T1000 (cell line): ENCODE measurements around the gene UNK.
"Not testable (repeated sequence)": the region's sequence is repeated elsewhere in the genome, so short reads cannot be mapped to it uniquely, and the experiment has no call there.

Experiments
- DNase-seq: peaks from one replicate; lab custom pipeline; 2025; ENCODE audit warnings: mixed read lengths; lab: John Stamatoyannopoulos, UW

UNK gene

GRCh38 chr17:75849279-75849646 lies 64.7 kb downstream of the UNK start:
- no peak for DNase-seq

DNA sequence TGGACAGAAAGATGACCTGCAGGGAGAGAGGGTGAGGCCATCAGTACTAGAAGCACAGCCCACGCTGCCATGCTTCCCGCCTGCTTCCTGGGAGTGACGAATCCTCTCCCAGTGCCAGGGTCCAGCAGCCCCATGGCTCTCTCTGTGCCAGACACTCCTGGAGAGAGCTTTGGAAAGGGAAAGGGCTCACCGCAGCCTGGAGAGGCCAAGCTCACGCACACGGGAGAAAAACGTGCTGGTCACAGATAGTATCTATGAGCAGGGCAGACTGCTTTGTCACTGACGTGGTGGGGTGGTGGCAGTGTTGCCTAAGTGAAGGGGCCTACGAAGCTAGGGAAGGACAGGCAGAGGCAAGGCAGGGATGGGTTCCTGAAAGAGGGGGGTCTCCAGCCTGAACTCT lies 65.1 kb downstream of the UNK start:
- no peak for DNase-seq

DNA sequence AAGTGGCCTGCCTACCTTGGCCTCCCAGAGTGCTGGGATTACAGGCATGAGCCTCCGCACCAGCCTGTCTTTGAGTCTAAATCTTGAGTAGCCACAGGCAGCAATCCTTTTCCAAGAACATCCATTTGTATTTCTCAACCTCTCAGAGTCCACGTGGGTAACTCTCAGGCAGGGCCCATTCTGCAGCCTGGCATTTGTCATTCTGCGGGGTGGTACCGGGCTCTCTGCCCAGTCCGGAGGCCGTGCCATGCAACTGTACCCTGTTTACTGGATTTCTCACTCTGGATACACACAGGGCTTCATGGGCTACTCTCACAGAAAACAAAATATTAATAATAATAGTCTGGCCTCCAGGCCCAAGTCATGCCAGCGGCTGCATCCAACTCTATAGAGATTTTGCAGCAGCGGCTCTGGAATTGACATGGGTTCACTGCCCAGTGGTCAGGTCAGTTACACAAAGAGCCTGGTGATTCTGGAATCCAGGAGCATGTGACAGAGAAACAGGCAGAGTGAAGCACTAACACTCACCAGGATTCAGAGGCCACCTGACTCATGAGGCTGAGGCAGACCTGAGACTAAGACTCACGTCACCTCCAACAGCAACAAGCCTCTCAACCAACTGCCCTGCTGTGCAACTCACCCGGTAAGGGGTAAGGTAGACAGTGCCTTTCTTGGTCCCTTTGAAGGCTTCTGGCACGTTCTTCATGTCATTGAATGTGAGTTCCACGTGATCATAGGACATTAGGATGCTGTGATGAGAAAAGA lies 66.5 kb downstream of the UNK start:
- DNase-seq: no peak

DNA sequence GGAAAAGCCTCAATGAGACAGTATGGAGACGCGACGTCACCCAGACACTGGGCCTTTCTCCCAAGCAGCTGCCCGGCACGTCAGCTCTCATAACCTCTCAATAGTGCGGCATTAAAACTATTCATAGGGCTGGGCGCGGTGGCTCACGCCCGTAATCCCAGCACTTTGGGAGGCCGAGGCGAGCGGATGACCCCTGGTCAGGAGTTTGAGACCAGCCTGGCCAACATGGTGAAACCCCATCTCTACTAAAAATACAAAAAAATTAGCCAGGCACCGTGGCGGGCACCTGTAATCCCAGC lies 67.0 kb downstream of the UNK start:
- not testable (repeated sequence) for DNase-seq

DNA sequence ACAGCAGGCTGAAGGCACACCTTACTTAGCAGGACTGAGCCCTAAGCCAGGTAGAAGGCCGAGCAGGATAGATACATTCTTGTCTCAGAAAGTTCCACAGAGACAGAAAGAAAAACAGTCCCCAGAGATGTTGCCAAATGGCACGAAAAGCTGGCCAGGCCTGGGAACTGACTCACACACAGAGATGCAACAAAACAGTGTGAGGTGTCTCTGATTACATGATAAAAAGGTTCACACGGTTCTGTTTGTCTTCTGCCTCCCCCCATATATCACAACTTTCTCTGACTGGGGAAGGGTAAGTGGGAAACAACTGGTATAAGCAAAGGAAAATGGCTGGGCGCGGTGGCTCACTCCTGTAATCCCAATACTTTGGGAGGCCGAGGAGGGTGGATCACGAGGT lies 68.8 kb downstream of the UNK start:
- DNase-seq: no peak

- DNase-seq: no peak
These were observed 69.6 kb downstream of the UNK start for GRCh38 chr17:75854101-75854748.

DNA sequence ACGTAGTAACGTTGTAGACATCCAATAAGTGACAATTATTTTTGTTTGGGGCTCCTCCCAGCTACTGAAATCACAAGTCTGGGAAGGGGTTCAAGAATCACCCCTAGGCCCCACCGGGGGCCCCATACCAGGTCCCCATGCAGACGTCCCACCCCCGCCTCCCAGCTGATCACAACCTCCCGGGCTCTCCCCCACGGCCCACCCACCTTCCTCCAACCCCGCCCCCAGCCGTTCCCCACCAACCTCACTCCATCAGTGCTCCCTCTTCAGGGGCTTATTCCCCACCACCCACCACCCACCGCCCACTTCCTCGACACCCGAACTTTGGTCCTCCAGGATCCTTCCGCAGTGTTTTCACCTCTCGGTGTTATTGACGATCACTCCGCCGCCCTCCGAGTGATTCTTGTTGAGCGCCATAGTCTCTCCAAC lies 70.3 kb downstream of the UNK start:
- DNase-seq: no peak

GRCh38 chr17:75855310-75856061 lies 70.9 kb downstream of the UNK start, which contains the start of gene WBP2:
Gene WBP2, minus strand, starts transcription at chr17:75855335. Its CDS starts 38 bp downstream, at chr17:75855297.
- DNase-seq: peak; percentile 96

- no peak for DNase-seq
These were observed 71.6 kb downstream of the UNK start for GRCh38 chr17:75856062-75856756.

GRCh38 chr17:75859358-75859757 lies 74.8 kb downstream of the UNK start:
- DNase-seq: not testable (repeated sequence)

GRCh38 chr17:75861927-75862317 lies 77.3 kb downstream of the UNK start:
- no peak for DNase-seq

DNA sequence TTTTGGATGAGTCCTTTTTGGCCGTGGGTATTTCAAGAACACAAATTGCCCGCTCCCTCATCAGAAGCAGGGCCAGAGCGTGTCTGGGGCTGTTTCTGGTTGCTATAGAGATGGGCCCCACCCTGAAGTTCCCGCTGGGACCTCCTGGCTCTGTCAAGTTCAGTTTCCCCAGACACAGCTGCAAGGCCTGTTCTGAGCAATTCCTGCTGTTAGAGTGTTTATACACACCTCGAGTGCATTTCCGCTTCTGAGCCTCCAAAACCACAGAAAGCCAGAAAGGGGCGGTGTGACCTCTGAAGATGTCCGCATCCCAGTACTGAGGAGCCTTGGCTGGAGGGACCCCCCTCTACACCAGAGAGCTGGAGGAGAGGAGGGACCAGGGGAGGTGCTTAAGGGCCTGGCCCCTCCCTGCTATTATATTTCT lies 79.9 kb downstream of the UNK start:
- no peak for DNase-seq

DNA sequence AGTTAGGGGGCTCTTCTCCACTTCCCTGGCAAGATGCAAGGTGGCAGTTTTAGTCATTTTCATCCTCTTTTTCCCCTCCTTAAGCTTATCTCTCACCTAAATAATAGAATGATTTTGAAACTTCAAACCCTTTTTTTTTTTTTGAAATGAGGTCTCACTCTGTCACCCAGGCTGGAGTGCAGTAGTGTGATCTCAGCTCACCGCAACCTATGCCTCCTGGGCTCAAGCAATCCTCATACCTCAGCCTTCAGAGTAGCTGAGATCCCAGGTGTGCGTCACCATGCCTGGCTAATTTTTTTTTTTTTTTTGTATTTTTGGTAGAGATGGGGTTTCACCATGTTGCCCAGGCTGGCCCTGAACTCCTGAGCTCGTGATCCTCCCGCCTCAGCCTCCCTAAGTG lies 80.3 kb downstream of the UNK start:
- DNase-seq: not testable (repeated sequence)

DNA sequence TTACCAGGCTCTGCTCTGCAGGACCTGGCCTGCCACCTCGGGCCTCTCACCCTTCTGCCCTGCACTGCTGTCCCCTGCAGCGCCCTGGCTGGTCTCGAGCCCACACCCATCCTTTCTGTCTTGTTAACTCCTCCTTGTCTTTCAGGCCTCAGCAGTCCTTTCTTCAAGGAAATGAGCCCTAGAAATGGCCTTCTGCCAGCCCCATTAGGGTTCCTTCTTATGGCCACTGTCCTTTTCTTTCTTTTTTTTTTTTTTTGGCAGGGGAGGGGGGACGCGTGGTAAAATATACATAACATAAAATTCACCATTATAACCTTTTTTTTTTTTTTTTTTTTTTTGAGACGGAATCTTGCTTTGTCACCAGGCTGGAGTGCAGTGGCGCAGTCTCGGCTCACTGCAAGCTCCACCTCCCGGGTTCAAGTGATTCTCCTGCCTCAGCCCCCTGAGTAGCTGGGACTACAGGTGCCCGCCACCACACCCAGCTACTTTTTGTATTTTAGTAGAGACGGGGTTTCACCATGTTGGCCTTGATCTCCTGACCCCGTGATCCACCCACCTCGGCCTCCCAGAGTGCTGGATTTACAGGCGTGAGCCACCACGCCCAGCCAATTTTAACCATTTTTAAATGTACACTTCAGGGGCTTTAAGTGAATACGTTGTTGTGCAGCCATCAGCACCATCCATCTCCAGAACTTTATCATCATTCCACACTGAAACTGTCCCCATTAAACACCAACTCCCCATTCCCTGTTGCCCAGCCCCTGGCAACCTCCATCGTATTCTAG lies 81.0 kb downstream of the UNK start:
- DNase-seq: not testable (repeated sequence)

GRCh38 chr17:75868730-75869281 lies 84.2 kb downstream of the UNK start:
- DNase-seq: not testable (repeated sequence)

GRCh38 chr17:75869282-75870141 lies 84.9 kb downstream of the UNK start:
- DNase-seq: no peak

- DNase-seq: not testable (repeated sequence)
These were observed 85.6 kb downstream of the UNK start for GRCh38 chr17:75870228-75870627.

DNA sequence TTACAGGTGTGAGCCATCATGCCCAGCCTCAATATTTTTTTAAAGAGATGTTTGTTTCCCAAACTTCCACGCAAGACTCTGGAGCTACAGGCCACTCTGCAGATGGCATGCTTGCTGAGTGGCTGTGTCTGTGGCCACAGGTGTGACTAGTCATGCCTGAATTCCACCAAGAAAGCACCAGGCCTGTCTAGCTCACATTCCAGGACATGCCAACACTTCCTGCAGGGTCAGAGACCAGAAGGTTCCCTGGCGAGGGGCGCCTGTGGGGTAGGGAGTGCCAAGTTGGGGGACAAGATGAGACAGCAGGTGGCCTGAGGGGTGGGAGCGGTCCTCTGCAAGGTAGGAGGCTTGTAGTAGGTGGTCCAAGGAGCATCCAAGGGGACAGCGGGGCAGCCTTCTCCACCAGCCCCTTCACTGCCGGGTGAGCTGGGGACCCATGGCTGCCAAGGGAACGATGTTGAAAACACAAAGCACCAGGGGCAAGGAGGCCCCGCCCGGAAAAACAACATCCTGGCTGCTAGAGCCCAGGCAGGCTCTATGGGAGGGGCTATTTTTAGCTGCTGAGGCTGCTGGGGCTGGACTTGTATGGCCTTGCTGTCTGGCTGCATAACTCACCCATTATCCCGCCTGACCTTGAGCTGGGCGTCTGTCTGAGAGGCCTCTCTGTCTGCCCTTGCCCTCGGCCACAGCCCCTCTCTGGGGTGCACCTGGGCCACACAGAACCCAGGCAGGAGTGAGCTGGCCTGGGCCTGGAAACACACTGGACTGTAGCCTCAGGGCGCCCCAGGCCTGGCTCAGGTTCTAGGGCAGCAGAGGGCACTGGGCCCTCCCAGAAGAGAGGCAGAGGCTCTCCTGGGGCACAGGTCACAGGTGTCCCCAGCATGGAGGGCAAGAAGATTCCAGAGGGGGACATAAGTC lies 88.1 kb downstream of the UNK start:
- peak; percentile 52 for DNase-seq
